NCI-H2029 treated with DMSO at 0.1 percent for 48 hours (cell line): ENCODE measurements around the gene L3HYPDH.
A peak's percentile ranks its signal among the peaks of the same experiment; 100 is the strongest.
"Not testable (repeated sequence)": the region's sequence is repeated elsewhere in the genome, so short reads cannot be mapped to it uniquely, and the experiment has no call there.

Experiments
- DNase-seq: peaks from one replicate; lab custom pipeline; 2025; lab: John Stamatoyannopoulos, UW

L3HYPDH gene

DNA sequence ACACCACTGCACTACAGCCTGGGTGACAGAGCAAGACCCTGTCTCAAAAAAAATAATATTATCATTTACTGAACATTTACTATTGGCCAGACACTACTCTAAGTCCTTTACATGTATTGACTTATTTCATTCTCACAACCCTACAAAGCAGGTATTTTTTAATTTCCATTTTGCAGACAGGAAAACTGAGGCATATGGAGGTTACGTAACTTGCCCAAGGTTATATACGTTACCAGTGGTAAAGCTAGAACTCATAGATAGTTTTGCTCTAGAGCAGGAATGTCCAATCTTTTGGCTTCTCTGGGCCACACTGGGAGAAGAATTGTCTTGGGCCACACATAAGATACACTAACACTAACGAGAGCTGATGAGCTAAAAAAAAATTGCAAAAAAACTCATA lies 5.7 kb downstream of the L3HYPDH start:
- DNase-seq = no peak

GRCh38 chr14:59475709-59476108 lies 8.5 kb downstream of the L3HYPDH start:
- no peak for DNase-seq

- no peak for DNase-seq
Measured at GRCh38 chr14:59474172-59474571, 10.0 kb downstream of the L3HYPDH start.

DNA sequence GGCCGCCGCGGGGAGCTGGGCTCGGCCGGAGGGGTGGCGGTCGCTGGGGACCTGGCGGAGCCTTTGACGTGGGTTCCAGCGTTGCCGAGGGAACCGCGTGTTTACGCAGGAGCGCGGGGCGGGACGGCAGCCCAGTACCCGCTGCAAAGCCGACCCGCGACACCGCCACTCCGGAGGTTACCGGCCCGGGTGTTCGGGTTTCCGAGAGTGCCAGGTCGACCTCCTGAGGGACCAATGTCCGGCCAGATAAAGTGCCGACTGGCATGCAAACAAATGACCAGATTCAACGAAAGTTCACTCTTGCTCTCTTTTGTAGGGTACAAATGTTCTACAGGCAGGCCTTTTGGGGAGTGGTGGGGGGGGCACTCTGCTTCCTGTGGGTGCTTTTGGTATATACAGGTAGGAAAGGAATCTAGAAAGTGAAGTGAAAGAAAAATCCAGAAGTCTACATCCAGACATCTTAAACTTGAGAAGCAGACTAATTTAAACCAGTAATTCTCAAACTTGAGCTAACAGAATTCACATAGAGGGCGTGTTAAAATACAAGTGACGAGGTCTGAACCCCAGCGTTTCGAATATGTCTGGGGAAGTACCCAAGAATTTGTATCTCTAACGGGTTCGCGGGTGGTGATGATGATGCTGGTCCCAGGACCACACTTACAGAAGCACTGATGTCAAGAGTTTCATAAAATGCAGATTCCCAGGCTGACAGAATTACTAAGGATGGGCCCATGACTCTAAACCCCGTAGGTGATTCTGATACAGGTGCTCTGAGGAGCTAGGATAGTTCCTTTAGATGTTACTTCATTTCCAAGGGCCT lies 18.7 kb downstream of the L3HYPDH start, which contains the start of gene GPR135:
Gene GPR135 (minus strand): TSS at position 65 of the 820 bp plus-strand sequence. CDS start 154 bp downstream, outside the sequence.
- DNase-seq = no peak

DNA sequence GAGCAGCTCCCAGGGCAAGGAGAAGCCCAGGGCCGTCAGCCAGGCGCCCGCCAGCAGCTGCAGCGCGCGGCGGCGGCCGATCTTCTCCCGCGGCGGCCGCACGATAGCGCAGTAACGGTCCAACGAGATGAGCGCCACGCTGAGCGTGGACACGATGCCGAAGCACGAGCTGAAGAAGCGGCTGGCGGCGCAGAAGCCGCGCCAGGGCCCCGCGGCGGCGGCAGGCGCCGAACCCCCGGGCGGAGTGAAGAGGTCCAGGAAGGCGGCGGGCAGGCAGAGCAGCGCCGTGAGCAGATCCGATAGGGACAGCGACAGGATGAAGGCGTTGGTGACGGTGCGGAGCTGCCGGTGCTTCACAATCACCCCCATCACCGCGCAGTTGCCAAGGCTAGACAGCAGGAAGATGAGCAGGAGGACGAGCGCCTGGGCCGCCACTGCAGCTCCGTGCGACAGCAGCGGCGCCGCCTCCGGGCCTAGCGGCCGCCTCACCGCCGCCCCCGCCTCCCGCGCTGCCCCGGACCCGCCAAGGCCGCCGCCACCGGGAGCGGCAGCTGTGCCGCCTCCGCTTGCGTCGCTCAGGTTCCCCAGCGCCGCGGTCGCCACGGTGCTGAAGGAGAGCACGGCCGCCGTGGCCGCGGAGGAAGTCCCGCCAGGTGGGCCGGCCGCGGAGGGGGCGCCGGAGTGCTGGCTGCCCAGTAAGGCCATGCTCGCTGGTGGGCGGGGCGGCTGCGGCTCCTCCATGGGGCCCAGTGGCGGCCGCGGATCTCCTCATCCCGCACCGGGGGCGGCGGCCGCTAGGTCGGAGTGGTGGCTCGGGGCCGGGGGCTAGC lies 19.5 kb downstream of the L3HYPDH start:
- DNase-seq = peak; percentile 34

- no peak for DNase-seq
Measured at GRCh38 chr14:59463787-59464485, 20.3 kb downstream of the L3HYPDH start.

DNA sequence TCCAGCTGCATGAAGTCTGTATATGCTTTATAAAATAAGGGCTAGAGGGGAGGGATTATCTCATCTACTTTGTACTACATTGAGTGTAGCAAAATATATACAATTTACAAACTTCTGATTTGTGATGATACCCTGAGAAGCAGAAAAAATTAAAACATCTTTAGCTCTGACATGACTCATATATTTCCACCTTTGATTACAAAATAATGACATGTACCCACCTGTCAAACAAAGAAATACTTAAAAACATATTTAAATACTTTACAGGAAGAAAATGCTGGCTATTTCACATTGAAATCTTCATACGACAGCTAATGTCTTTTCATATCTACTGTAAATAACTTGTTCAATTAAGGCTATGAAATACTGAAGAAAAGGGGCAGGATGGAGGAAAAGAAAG lies 22.3 kb downstream of the L3HYPDH start:
- no peak for DNase-seq

- DNase-seq = no peak
Measured at GRCh38 chr14:59460378-59460777, 23.8 kb downstream of the L3HYPDH start.

DNA sequence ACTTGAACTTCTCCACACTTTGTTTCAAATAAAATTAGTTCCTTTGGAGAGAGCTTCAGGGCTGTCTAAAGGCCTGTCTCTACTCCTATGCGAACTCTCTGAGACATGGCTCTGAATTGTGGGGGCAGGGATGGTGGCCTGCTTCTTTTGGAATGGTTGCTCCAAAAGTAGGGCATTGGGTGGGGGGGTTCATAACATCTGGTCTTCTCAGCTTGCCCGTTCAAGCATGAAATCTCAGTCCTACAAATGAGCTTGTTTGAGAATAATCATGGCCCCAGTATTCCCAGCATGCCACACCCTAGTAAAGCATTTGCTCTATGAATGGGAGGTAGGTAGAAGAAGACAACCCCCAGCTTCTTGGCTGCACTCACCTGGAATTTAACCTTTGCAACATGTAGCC lies 25.7 kb downstream of the L3HYPDH start:
- no peak for DNase-seq

DNA sequence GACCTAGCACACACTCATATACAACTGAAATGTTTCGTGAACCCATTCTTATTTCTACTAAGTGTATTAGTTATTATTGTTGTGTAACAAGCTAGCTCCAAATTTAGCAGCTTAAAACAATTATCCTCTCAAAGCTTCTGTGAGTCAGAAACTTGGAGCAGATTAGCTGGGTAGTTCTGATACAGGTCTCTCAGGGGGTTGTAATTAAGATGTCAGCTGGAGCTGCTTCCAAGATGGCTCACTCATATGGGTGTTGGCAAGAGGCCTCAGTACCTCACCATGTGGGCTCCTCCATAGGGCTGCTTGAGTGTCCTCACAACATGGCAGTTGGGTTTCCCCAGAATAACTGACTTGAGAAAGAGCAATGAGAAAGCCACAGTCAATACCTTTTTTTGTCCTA lies 28.8 kb downstream of the L3HYPDH start:
- no peak for DNase-seq

- no peak for DNase-seq
Measured at GRCh38 chr14:59454139-59454538, 30.1 kb downstream of the L3HYPDH start.

- no peak for DNase-seq
Measured at GRCh38 chr14:59451849-59452248, 32.4 kb downstream of the L3HYPDH start.

- DNase-seq = no peak
Measured at GRCh38 chr14:59450716-59451115, 33.5 kb downstream of the L3HYPDH start.

DNA sequence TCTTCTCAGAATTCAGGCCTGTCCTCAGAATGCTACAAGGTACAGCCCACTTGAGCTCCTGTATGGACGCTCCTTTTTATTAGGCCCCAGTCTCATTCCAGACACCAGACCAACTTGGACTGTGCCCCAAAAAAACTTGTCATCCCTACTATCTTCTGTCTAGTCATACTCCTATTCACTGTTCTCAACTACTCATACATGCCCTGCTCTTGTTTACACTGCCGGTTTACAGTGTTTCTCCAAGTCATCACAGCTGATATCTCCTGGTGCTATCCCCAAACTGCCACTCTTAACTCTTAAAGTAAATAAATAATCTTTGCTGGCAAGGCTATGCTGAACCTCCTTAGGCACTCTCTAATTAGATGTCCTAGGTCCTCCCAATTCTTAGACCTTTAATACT lies 35.5 kb downstream of the L3HYPDH start:
- DNase-seq = not testable (repeated sequence)

GRCh38 chr14:59439256-59439965 lies 44.8 kb downstream of the L3HYPDH start:
- no peak for DNase-seq

- no peak for DNase-seq
Measured at GRCh38 chr14:59438195-59438647, 46.0 kb downstream of the L3HYPDH start.

GRCh38 chr14:59435987-59436386 lies 48.2 kb downstream of the L3HYPDH start:
- no peak for DNase-seq

- no peak for DNase-seq
Measured at GRCh38 chr14:59435101-59435500, 49.1 kb downstream of the L3HYPDH start.

DNA sequence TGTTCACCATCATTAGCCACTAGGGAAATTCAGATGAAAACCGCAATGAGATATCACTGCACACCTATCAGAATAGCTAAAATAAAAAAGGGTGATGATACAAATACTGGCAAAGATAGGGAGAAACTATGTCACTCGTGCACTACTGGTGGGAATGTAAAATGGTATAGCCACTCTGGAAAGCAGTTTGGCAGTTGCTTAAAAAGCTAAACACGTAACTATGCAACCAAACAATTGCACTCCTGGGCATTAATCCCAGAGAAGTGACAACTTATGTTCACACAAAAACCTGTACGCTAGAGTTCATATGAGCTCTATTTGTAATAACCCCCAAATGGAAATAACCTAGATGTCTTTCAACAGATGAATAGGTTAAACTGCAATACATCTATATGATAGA lies 54.4 kb downstream of the L3HYPDH start:
- no peak for DNase-seq

DNA sequence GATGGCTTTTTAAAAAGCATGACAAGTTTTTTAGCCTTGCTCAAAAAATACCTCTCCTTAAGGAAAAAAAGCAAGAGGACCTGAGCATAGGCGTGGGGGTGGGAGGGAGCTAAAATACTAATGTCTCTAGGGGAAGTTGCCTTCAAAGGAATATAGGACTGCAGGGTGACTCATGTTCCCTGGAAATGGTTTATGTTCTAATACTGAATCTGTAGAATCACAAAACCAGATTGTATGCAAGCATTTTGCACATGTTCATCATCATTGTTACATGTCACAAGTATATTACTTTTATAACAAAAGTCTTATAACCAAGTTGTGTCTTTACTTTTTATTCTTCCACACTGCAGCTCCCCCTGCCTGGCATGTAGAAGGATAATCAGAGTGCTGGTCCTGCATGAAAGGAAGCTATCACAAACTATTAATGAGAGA lies 55.6 kb downstream of the L3HYPDH start:
- no peak for DNase-seq
